Sigmoid colon (tissue), 7 donors: Measurements from ENCODE around the gene CRACR2B. TPM values are rescaled to one million over a fixed set of nuclear protein-coding genes. Genes with fewer than 3 reads are reported as not detected.

Experiments
- DNase-seq: peaks from one replicate; pipeline ENCODE4 v3.0.0-alpha.2; 2019
- H3K27ac ChIP-seq, 4 donors: fragments of 200-600 bp; sonication (generic); one replicate each; pipeline ENCODE4 v1.5.1; 2016 to 2019; ENCODE audit warnings: mild to moderate bottlenecking in 1 of 4
- H3K27me3 ChIP-seq, 3 donors: fragments of 200-600 bp; sonication (generic); one replicate each; pipeline ENCODE4 v1.5.1; 2019; ENCODE audit warnings: mild to moderate bottlenecking in 1 of 3
- H3K36me3 ChIP-seq, 4 donors: fragments of 200-600 bp; sonication (generic); one replicate each; pipeline ENCODE4 v1.5.1; 2016 to 2019
- H3K4me1 ChIP-seq, 4 donors: fragments of 200-600 bp; sonication (generic); one replicate each; pipeline ENCODE4 v1.5.1; 2017 to 2019
- H3K4me3 ChIP-seq, 4 donors: fragments of 200-600 bp; sonication (generic); one replicate each; pipeline ENCODE4 v1.5.1; 2017 to 2019; ENCODE audit warnings: mild to moderate bottlenecking in 2 of 4, moderate library complexity in 1 of 4
- H3K9me3 ChIP-seq, 4 donors: fragments of 200-600 bp in 3 of 4; sonication (generic) in 3 of 4; one replicate each; pipeline versions ENCODE4 v1.5.1 to v1.6.1; 2013 to 2019
- EP300 ChIP-seq, 4 donors: sonication (generic); formaldehyde crosslinking; IDR thresholded peaks; one replicate each; pipeline ENCODE4 v1.6.1; 2017; ENCODE audit warnings: antibody characterized with exemption in 4 of 4
- POLR2A ChIP-seq, 2 donors: fragments of 450-650 bp; IDR thresholded peaks; one replicate each; pipeline ENCODE4 v1.6.1; 2016; ENCODE audit warnings: antibody characterized with exemption in 2 of 2, mild to moderate bottlenecking in 2 of 2, moderate library complexity in 2 of 2
- POLR2AphosphoS5 ChIP-seq, 4 donors: sonication (generic); formaldehyde crosslinking; IDR thresholded peaks; one replicate each; pipeline ENCODE4 v1.6.1; 2017; ENCODE audit warnings: antibody characterized with exemption in 4 of 4
- WGBS, 2 donors: extraction: QIAGEN DNeasy Blood & Tissue Kit; methylation state at CpG; one replicate each; pipeline ENCODE4 v1.1.7; 2013; 5-methylcytosine and 5-hydroxymethylcytosine counted together
- intact Hi-C: fragments of 100-400 bp; cut with DNase I; formaldehyde crosslinking; loops from one replicate; pipeline ENCODE4 v1.15.1; 2023
- polyA plus RNA-seq, 3 donors: library from polyadenylated mRNA; stranded (reverse); fragments of 200-250 nt; gene quantifications; one replicate each; pipeline ENCODE4 v1.2.3, GENCODE V29; 2013
- total RNA-seq, 4 donors: library from RNA; depleted of rRNA; stranded (reverse); fragments of >200 nt; gene quantifications; one replicate each; pipeline ENCODE4 v1.1.0, GENCODE V29; 2016
- TF ChIP-seq, protein P1 (sequence below), 4 experiments: fragments of 450-650 bp in 3 of 4; fragments of 200-600 bp in 1 of 4; IDR thresholded peaks; one replicate each; pipeline ENCODE4 v1.5.1; 2016 to 2019; ENCODE audit warnings: antibody characterized with exemption in 4 of 4, mild to moderate bottlenecking in 3 of 4, moderate library complexity in 2 of 4
- donor health status: healthy with polysubstance abuse.
- donor health status: Bipolar disorder and iron deficiency.
- donor health status: healthy.

CRACR2B gene
- total and polyA plus RNA-seq, 7 donors: 1.5 to 149 (median 9.5) TPM

DNA sequence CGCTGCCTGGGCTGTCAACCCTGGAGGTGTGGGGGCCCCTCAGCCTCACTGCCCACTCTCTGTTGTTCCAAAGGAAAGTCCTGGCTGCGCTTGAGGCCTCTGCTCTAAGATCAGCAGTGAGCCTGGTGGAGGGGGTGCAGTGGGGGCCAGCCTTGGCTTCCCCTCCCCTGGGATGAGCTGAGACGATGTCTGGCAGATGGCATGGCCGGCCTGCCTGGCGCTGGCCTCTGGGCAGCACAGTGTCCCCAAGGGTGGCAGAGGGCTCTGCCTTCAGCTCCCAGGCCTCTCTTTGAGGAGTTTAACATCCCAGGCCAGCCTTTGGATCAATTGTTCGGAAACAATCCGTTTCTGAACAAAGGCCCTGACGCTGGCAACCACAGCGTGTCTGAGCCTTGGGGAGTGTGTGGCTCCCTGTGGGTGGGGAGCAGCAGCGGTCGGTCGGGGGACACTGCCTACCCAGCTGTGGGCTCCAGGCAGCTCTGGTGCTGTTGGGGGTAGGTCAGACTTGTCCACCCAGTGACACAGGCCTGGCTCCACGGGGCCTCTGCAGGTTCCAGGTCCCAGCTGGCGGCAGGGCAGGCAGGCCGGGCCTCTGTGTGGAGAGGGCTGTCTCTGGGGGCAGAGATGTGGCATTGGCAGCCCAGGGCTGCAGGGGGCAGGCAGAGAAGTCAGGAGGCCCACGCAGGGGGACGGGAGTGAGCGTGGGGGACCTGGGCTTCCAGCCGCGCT lies 27.0 kb downstream of the CRACR2B start:
- WGBS, 2 donors: 88 to 89% methylated on average over 20 of the region's 20 CpGs
- no peak overlapping the region for H3K4me3 ChIP-seq
- DNase-seq: no peak
- intact Hi-C loops: no loop called here
- H3K9me3 ChIP-seq: no peaks in the 10 kb centered on the region
- no peak for TF ChIP-seq EP300 (IDR thresholded peaks at IDR 0.05)
- TF ChIP-seq, protein P1, sequence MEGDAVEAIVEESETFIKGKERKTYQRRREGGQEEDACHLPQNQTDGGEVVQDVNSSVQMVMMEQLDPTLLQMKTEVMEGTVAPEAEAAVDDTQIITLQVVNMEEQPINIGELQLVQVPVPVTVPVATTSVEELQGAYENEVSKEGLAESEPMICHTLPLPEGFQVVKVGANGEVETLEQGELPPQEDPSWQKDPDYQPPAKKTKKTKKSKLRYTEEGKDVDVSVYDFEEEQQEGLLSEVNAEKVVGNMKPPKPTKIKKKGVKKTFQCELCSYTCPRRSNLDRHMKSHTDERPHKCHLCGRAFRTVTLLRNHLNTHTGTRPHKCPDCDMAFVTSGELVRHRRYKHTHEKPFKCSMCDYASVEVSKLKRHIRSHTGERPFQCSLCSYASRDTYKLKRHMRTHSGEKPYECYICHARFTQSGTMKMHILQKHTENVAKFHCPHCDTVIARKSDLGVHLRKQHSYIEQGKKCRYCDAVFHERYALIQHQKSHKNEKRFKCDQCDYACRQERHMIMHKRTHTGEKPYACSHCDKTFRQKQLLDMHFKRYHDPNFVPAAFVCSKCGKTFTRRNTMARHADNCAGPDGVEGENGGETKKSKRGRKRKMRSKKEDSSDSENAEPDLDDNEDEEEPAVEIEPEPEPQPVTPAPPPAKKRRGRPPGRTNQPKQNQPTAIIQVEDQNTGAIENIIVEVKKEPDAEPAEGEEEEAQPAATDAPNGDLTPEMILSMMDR (IDR thresholded peaks at IDR 0.05): no peak
- peaks cover 0 to 3% (median 0%) of the 10 kb centered on the region in 3 donors for H3K27me3 ChIP-seq
- peaks cover 0 to 7% (median 0%) of the 10 kb centered on the region in 4 donors for H3K36me3 ChIP-seq
- peaks cover 0 to 25% (median 21%) of the 10 kb centered on the region in 4 donors for H3K4me1 ChIP-seq
- no peak overlapping the region for H3K27ac ChIP-seq

GRCh38 chr11:855330-855674 lies 27.6 kb downstream of the CRACR2B start:
- intact Hi-C loops: no loop called here
- Histone ChIP-seq H3K36me3 (peaks cover 0 to 7% (median 0%) of the 10 kb centered on the region in 4 donors), H3K4me1 (peaks cover 0 to 26% (median 21%) of the 10 kb centered on the region in 4 donors), H3K9me3 (no peaks in the 10 kb centered on the region), H3K4me3 (no peak overlapping the region), H3K27me3 (peaks cover 0 to under 1% (median 0%) of the 10 kb centered on the region in 3 donors), H3K27ac (no peak overlapping the region)
- TF ChIP-seq POLR2AphosphoS5 (IDR thresholded peaks at IDR 0.05) (no peak), POLR2A (IDR thresholded peaks at IDR 0.05) (no peak), EP300 (IDR thresholded peaks at IDR 0.05) (no peak)
- TF ChIP-seq, protein P1 (IDR thresholded peaks at IDR 0.05): no peak
- WGBS, 2 donors: 86 to 89% methylated on average over 7 of the region's 7 CpGs
- DNase-seq: no peak

DNA sequence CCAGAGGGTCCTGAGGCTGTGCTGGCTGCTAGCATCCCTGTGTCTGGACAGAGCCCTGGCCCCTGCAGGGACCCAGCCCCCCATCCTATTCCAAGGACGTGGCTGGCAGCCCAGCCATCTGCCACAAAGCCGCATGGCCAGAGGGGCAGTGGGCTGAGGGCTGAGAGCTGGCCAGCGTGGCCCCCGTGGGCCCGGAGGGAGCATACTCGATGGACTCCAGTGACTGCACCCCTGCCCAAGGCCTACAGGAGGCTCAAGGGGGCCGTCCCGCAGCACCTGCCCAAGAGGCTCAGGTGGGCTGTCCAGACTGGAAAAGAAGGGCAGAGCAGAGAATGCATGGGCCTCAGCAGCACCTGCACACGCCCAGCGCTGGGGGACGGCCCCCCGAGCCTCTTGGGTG lies 28.1 kb downstream of the CRACR2B start:
- DNase-seq: no peak
- Histone ChIP-seq H3K36me3 (peaks cover 0 to 7% (median 0%) of the 10 kb centered on the region in 4 donors), H3K27me3 (no peaks in the 10 kb centered on the region), H3K4me1 (peaks cover 0 to 26% (median 21%) of the 10 kb centered on the region in 4 donors), H3K27ac (no peak overlapping the region), H3K4me3 (no peak overlapping the region), H3K9me3 (no peaks in the 10 kb centered on the region)
- intact Hi-C loops: no loop called here
- no peak for TF ChIP-seq EP300 (IDR thresholded peaks at IDR 0.05)
- TF ChIP-seq POLR2AphosphoS5 (IDR thresholded peaks at IDR 0.05): no peak
- TF ChIP-seq, protein P1 (IDR thresholded peaks at IDR 0.05): no peak
- TF ChIP-seq POLR2A (IDR thresholded peaks at IDR 0.05): no peak
- WGBS, 2 donors: 82 to 88% methylated on average over 12 of the region's 12 CpGs

DNA sequence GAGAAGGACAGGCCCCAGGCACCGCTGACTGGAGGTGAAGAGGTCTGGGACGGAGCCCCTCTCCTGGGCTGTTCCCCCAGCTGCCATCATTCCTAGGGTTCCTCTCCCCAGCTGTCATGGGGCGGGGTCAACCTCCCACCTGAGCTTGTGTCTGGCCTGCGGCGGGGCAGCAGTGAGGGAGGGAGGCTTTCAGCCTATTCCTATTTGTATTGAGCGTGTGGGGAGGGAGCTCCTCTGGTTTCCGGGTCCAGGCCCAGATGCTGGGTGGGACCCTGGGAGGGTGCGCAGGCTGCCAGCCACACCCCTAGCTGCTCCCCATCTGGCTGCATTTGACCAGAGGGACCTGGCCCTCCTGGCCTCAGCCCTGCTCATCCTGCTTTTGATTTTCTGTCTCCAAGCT lies 28.7 kb downstream of the CRACR2B start:
- Histone ChIP-seq H3K4me1 (peaks cover 0 to 20% (median 16%) of the 10 kb centered on the region in 4 donors), H3K27ac (no peak overlapping the region), H3K4me3 (no peak overlapping the region), H3K27me3 (no peaks in the 10 kb centered on the region), H3K9me3 (no peaks in the 10 kb centered on the region), H3K36me3 (peaks cover 0 to 7% (median 0%) of the 10 kb centered on the region in 4 donors)
- intact Hi-C loops: no loop called here
- DNase-seq: no peak
- TF ChIP-seq POLR2A (IDR thresholded peaks at IDR 0.05) (no peak), POLR2AphosphoS5 (IDR thresholded peaks at IDR 0.05) (no peak), EP300 (IDR thresholded peaks at IDR 0.05) (no peak)
- TF ChIP-seq, protein P1 (IDR thresholded peaks at IDR 0.05): no peak
- WGBS, 2 donors: 41 to 67% methylated on average over 8 of the region's 8 CpGs
